ENCODE results near the gene DPH1.
"Not testable (repeated sequence)": the region's sequence is repeated elsewhere in the genome, so short reads cannot be mapped to it uniquely, and the experiment has no call there.

The DPH1 gene

GRCh38 chr17:2029911-2030778 is at the start of gene DPH1:
TSS of gene DPH1 (plus strand) at chr17:2030153. CDS start at chr17:2030170, 17 bp downstream.
- in situ Hi-C loops (cut with HindIII; ENCODE audit: low sequenced_read_pairs), result no loop called here

- in situ Hi-C loops (cut with HindIII; ENCODE audit: low sequenced_read_pairs), result no loop called here
These were observed 49.2 kb upstream of the DPH1 start for GRCh38 chr17:1980665-1981250.

GRCh38 chr17:1982793-1983366 is 47.1 kb upstream of the DPH1 start:
- in situ Hi-C loops (cut with HindIII; ENCODE audit: low sequenced_read_pairs), result not testable (repeated sequence)

GRCh38 chr17:1985093-1985492 is 44.9 kb upstream of the DPH1 start:
- in situ Hi-C loops (cut with HindIII; ENCODE audit: low sequenced_read_pairs), result no loop called here

- in situ Hi-C loops (cut with HindIII; ENCODE audit: low sequenced_read_pairs), result no loop called here
These were observed 44.3 kb upstream of the DPH1 start for GRCh38 chr17:1985686-1986085.

- in situ Hi-C loops (cut with HindIII; ENCODE audit: low sequenced_read_pairs), result no loop called here
These were observed 43.0 kb upstream of the DPH1 start for GRCh38 chr17:1986783-1987451.

GRCh38 chr17:1989135-1989534 is 40.8 kb upstream of the DPH1 start:
- in situ Hi-C loops (cut with HindIII; ENCODE audit: low sequenced_read_pairs), result no loop called here

- in situ Hi-C loops (cut with HindIII; ENCODE audit: low sequenced_read_pairs), result no loop called here
These were observed 37.4 kb upstream of the DPH1 start for GRCh38 chr17:1992541-1992940.

GRCh38 chr17:1994707-1995106 is 35.2 kb upstream of the DPH1 start:
- in situ Hi-C loops (cut with HindIII; ENCODE audit: low sequenced_read_pairs), result no loop called here

- in situ Hi-C loops (cut with HindIII; ENCODE audit: low sequenced_read_pairs), result no loop called here
These were observed 34.5 kb upstream of the DPH1 start for GRCh38 chr17:1995321-1995892.

- in situ Hi-C loops (cut with HindIII; ENCODE audit: low sequenced_read_pairs), result no loop called here
These were observed 33.8 kb upstream of the DPH1 start for GRCh38 chr17:1995907-1996799.

- in situ Hi-C loops (cut with HindIII; ENCODE audit: low sequenced_read_pairs), result no loop called here
These were observed 33.1 kb upstream of the DPH1 start for GRCh38 chr17:1996800-1997288.

- in situ Hi-C loops (cut with HindIII; ENCODE audit: low sequenced_read_pairs), result no loop called here
These were observed 32.5 kb upstream of the DPH1 start for GRCh38 chr17:1997289-1997926.

- in situ Hi-C loops (cut with HindIII; ENCODE audit: low sequenced_read_pairs), result no loop called here
These were observed 31.8 kb upstream of the DPH1 start for GRCh38 chr17:1997927-1998742.

GRCh38 chr17:1999557-2000251 is 30.2 kb upstream of the DPH1 start:
- in situ Hi-C loops (cut with HindIII; ENCODE audit: low sequenced_read_pairs), result no loop called here

- in situ Hi-C loops (cut with HindIII; ENCODE audit: low sequenced_read_pairs), result no loop called here
These were observed 27.1 kb upstream of the DPH1 start for GRCh38 chr17:2002767-2003329.

GRCh38 chr17:2003525-2003924 is 26.4 kb upstream of the DPH1 start:
- in situ Hi-C loops (cut with HindIII; ENCODE audit: low sequenced_read_pairs), result no loop called here
